Measurements from ENCODE around the gene ANKLE2.
"Not testable (repeated sequence)": the region's sequence is repeated elsewhere in the genome, so short reads cannot be mapped to it uniquely, and the experiment has no call there.

The ANKLE2 gene

DNA sequence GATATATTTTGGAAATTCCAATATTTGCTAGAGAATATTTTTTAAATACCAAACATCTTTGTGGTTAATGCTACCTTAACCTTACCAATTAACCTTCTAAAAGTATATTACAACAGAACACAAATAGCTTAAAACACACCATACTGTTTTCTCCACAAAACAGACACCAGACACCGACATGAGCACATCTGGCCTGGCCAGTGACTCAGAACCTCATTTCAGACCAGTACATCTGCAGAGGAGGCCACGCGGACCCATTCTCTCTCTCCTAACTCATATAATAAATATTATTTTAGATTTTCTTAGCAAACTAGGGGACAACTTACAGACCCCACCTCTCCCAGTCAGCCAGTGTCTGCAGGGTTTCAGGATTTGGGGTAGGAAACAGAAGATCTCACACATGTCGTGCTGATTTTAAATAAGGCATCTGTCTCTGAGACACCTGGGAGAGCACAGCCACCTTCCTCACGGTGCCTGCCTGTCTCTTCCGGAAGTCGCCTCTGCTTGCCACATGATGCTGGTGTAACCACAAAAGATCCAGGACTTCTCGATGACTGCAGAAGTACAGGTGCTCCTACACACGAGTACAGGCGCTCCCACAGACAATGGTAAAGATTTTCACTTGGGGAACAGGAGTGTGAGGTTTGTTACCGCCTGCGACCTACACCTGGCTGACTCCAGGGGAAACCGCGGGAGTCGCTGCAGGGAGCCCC, 9.7 kb upstream of the ANKLE2 start:
- no peak overlapping the region for H3K4me3 ChIP-seq
- no peak for TF ChIP-seq CTCF (IDR thresholded peaks at IDR 0.05)
- H3K27ac ChIP-seq: no peak overlapping the region
- DNase-seq (ENCODE audit: low spot score): no peak

DNA sequence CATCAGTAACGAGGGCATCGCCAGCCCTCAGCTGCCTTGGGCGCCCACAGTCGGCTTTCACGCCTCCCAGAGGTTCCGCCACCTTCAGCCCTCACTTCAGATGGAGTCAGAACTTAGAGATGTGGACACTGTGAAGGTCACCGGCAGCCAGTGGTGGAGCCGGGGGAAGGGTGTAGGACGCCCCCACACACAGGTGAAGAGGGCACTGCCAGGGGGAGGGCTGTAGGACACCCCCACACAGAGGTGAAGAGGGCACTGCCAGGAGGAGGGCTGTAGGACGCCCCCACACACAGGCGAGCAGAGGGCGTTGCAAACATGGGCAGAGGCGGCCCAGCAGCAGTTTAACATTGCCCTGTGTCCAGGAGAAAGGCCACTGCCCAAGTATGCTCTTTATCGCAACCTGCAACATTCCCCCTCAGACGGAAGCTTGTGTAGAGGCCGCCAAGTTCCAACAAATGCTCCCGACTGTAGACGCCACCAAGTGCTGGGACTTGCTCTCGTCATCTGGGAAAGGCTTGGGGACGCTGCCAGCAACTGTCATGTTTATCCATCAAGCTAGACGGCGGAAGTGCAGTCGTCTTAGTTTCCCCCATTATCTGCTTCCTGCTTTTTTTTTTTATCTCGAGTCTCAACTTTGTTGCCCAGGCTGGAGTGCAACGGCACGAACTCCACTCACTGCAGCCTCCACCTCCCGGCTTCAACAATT, 4.9 kb upstream of the ANKLE2 start:
- TF ChIP-seq CTCF (IDR thresholded peaks at IDR 0.05): no peak
- peak overlapping the region; percentile 21 for H3K4me3 ChIP-seq
- H3K27ac ChIP-seq: peak overlapping the region; percentile 61 to 75
- no peak for DNase-seq (ENCODE audit: low spot score)

DNA sequence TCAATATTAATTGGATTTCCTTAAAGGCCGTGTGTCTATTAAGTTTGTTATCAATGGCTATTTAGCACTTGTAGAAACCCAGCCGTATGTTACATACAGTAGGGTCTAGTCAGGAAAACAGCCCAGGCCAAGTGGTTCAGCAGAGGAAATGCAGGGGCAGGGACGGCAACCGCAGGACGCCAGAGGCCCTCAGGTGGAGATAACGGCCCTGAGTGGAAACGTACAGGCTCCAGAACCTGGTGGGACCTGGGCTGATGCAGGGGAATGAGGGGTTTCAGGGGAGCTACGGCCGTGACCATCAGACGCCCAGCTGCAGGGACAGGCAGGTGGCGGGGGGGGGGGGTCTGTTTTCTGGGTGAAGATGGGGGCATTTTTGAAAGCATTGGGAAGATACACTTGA, 3.7 kb upstream of the ANKLE2 start:
- no peak for DNase-seq (ENCODE audit: low spot score)
- H3K27ac ChIP-seq: no peak overlapping the region
- TF ChIP-seq CTCF (IDR thresholded peaks at IDR 0.05): no peak
- no peak overlapping the region for H3K4me3 ChIP-seq

DNA sequence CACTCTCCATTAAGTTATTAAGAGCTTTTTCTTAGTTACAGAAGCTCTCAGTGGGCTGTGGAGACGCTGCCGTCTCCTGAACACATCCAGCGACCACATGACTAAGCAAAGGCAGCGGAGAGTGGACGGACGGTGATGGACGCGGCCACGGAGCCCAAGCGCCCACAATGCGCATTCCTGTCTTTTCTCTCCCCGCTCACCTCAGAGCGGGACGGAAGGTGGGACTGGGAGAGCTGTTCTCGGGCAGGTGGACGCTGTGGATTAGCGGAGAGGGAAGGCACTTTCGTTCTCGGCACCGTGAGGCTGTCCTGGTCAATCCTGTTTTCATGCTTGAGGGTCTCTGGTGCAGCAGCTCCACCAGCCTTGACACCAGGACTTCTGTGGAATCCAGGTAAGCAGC, 2.6 kb upstream of the ANKLE2 start:
- no peak overlapping the region for H3K4me3 ChIP-seq
- no peak for TF ChIP-seq CTCF (IDR thresholded peaks at IDR 0.05)
- no peak for DNase-seq (ENCODE audit: low spot score)

GRCh38 chr12:132761921-132762583, 420 bp upstream of the ANKLE2 start:
- DNase-seq (ENCODE audit: low spot score): peak; percentile 87
- H3K27ac ChIP-seq: peak overlapping the region; percentile 92 to 98
- TF ChIP-seq CTCF (IDR thresholded peaks at IDR 0.05): no peak
- H3K4me3 ChIP-seq: peak overlapping the region; percentile 99

More for the DNA sequence above, 2.6 kb upstream of the ANKLE2 start:
- no peak overlapping the region for H3K27ac ChIP-seq

- Histone ChIP-seq H3K27ac (no peak overlapping the region), H3K4me3 (no peak overlapping the region)
- no peak for TF ChIP-seq CTCF (IDR thresholded peaks at IDR 0.05)
These were observed 2.3 kb downstream of the ANKLE2 start for GRCh38 chr12:132759359-132759758.

GRCh38 chr12:132758825-132759224, 2.8 kb downstream of the ANKLE2 start:
- DNase-seq (ENCODE audit: low spot score); H3K4me3 ChIP-seq; H3K27ac ChIP-seq: not testable (repeated sequence)

More at GRCh38 chr12:132759359-132759758, 2.3 kb downstream of the ANKLE2 start:
- DNase-seq (ENCODE audit: low spot score): no peak

Measured in coronary artery (tissue), 2 donors.